ENCODE results near the gene SMG1. TPM values are rescaled to one million over a fixed set of nuclear protein-coding genes. Genes with fewer than 3 reads are reported as not detected.
A peak's percentile ranks its signal among the peaks of the same experiment; 100 is the strongest.

The SMG1 gene
- total and polyA plus RNA-seq, 2 of the 13 experiments (the other 11 are each of a cell fraction or from before 2014, with no cell fraction given), result 48.7 to 53.7 TPM

- TF ChIP-seq ZSCAN30 (CRISPR knock-in tag; IDR thresholded peaks at IDR 0.05) (peak; percentile 97; the same call in 1 of the 2 replicates), MED8 (CRISPR knock-in tag; IDR thresholded peaks at IDR 0.05; ENCODE audit: insufficient replicate concordance) (peak; percentile 99), ARID3A (IDR thresholded peaks at IDR 0.05; ENCODE audit: low read depth, low read length) (no peak; the same call in 1 of the 2 replicates), POLR2AphosphoS2 (IDR thresholded peaks at IDR 0.05; ENCODE audit: low read depth, low read length) (peak; percentile 98), EED (CRISPR knock-in tag; IDR thresholded peaks at IDR 0.05) (peak; percentile 97), GLMP (CRISPR knock-in tag; IDR thresholded peaks at IDR 0.05; ENCODE audit: borderline replicate concordance) (no peak), ZNF737 (CRISPR knock-in tag; IDR thresholded peaks at IDR 0.05; ENCODE audit: borderline replicate concordance) (peak; percentile 95), ZNF530 (CRISPR knock-in tag; IDR thresholded peaks at IDR 0.05; ENCODE audit: low read depth) (peak; percentile 85; the same call in 1 of the 2 replicates), CERS6 (CRISPR knock-in tag; IDR thresholded peaks at IDR 0.05) (no peak; the same call in 1 of the 2 replicates), LBX2 (CRISPR knock-in tag; IDR thresholded peaks at IDR 0.05; ENCODE audit: borderline replicate concordance) (no peak), RBFOX2 (IDR thresholded peaks at IDR 0.05; ENCODE audit: low read depth, low read length) (peak; percentile 96), ZNF414 (CRISPR knock-in tag; IDR thresholded peaks at IDR 0.05) (peak; percentile 97), YEATS4 (CRISPR knock-in tag; IDR thresholded peaks at IDR 0.05; ENCODE audit: borderline replicate concordance) (peak; percentile 100), TAF1 (CRISPR knock-in tag; IDR thresholded peaks at IDR 0.05) (peak; percentile 100), TOPORS (CRISPR knock-in tag; IDR thresholded peaks at IDR 0.05) (peak; percentile 98), ZBTB39 (CRISPR knock-in tag; IDR thresholded peaks at IDR 0.05) (peak; percentile 75), MAFK (conservative IDR thresholded peaks at IDR 0.05 in 1 of 2, IDR thresholded peaks at IDR 0.05 in 1 of 2; ENCODE audit: low read length in 2 of 2) (peak in 1 of 2 experiments; percentile 31; a peak in 1 of 4 replicates), KDM1A (CRISPR knock-in tag; IDR thresholded peaks at IDR 0.05) (no peak), MTF2 (CRISPR knock-in tag; IDR thresholded peaks at IDR 0.05; ENCODE audit: borderline replicate concordance) (no peak), CBX2 (IDR thresholded peaks at IDR 0.05; ENCODE audit: low read depth, low read length) (peak; percentile 73; the same call in 1 of the 2 replicates), CBX2 (CRISPR knock-in tag; IDR thresholded peaks at IDR 0.05; ENCODE audit: low read depth) (peak; percentile 84; the same call in 1 of the 2 replicates), SP140L (CRISPR knock-in tag; IDR thresholded peaks at IDR 0.05; ENCODE audit: borderline replicate concordance) (peak; percentile 90; the same call in 1 of the 2 replicates)
Measured at GRCh38 chr16:18789850-18790706, 136.1 kb downstream of the SMG1 start, which contains the start of gene RPS15A (continued).
